Measurements from ENCODE around the gene PHF21A.

GRCh38 chr11:46050662-46051061 is 70.6 kb downstream of the PHF21A start:
- TF ChIP-seq POLR2A (IDR thresholded peaks at IDR 0.05) (no peak), CTCF (IDR thresholded peaks at IDR 0.05 in 4 of 5, conservative IDR thresholded peaks at IDR 0.05 in 1 of 5) (no peak)

Measured in gastrocnemius medialis (tissue), 4 donors.